Fibroblast of skin of left quadriceps (primary cell): ENCODE data around the gene GARIN3.
"Not testable (repeated sequence)": the region's sequence is repeated elsewhere in the genome, so short reads cannot be mapped to it uniquely, and the experiment has no call there.

ENCODE experiments used
- DNase-seq, 2 experiments: peaks; one replicate each; pipeline ENCODE4 v3.0.0-alpha.2; 2013; ENCODE audit warnings: low read depth in 2 of 2

The GARIN3 gene

GRCh38 chr5:157185122-157185521 is 19.1 kb upstream of the GARIN3 start:
- not testable (repeated sequence) for DNase-seq

- no peak for DNase-seq
Measured at GRCh38 chr5:157184117-157184670, 18.1 kb upstream of the GARIN3 start.

GRCh38 chr5:157182143-157182757 is 16.2 kb upstream of the GARIN3 start:
- no peak for DNase-seq

- DNase-seq = no peak
Measured at GRCh38 chr5:157180374-157181264, 14.6 kb upstream of the GARIN3 start, which contains the start of gene ITK. Gene ITK, plus strand, starts transcription at chr5:157180840. Its CDS starts 138 bp downstream, at chr5:157180978.

- DNase-seq = no peak
Measured at GRCh38 chr5:157178966-157179365, 12.9 kb upstream of the GARIN3 start.

GRCh38 chr5:157177953-157178352 is 11.9 kb upstream of the GARIN3 start:
- DNase-seq = no peak

GRCh38 chr5:157175071-157175612 is 9.1 kb upstream of the GARIN3 start:
- no peak for DNase-seq

GRCh38 chr5:157172403-157172802 is 6.3 kb upstream of the GARIN3 start:
- DNase-seq = no peak

GRCh38 chr5:157168286-157168685 is 2.2 kb upstream of the GARIN3 start:
- no peak for DNase-seq

- DNase-seq = peak; percentile 76 to 78
Measured at GRCh38 chr5:157167214-157167621, 1.2 kb upstream of the GARIN3 start.

GRCh38 chr5:157165668-157166067 is 396 bp downstream of the GARIN3 start:
- no peak for DNase-seq

- no peak for DNase-seq
Measured at GRCh38 chr5:157165261-157165660, 803 bp downstream of the GARIN3 start.

- no peak for DNase-seq
Measured at GRCh38 chr5:157164521-157164920, 1.5 kb downstream of the GARIN3 start.

- no peak for DNase-seq
Measured at GRCh38 chr5:157162919-157163510, 3.0 kb downstream of the GARIN3 start.

- no peak for DNase-seq
Measured at GRCh38 chr5:157161996-157162395, 4.1 kb downstream of the GARIN3 start.

GRCh38 chr5:157160001-157160400 is 6.1 kb downstream of the GARIN3 start:
- no peak for DNase-seq

GRCh38 chr5:157159209-157159751 is 6.8 kb downstream of the GARIN3 start:
- no peak for DNase-seq

- no peak for DNase-seq
Measured at GRCh38 chr5:157157293-157157891, 8.7 kb downstream of the GARIN3 start.

GRCh38 chr5:157155297-157155696 is 10.8 kb downstream of the GARIN3 start:
- no peak for DNase-seq

- no peak for DNase-seq
Measured at GRCh38 chr5:157150995-157151394, 15.1 kb downstream of the GARIN3 start.
